Mammary epithelial cell (primary cell): Measurements from ENCODE around the gene LINC01488.

Source experiments
- CTCF ChIP-seq, 2 donors: IDR thresholded peaks in 1 of 2; conservative IDR thresholded peaks in 1 of 2; 2 replicates each; pipeline ENCODE4 v1.5.1; 2011 to 2012; ENCODE audit warnings: inconsistent platforms in 2 of 2, low read length in 2 of 2, mild to moderate bottlenecking in 2 of 2, control low read depth in 1 of 2, low read depth in 1 of 2; ENCODE audit not compliant: insufficient read depth in 1 of 2; ENCODE audit errors: extremely low read depth in 1 of 2
- EZH2 ChIP-seq: IDR thresholded peaks from 2 replicates; pipeline ENCODE4 v1.6.1; 2012; ENCODE audit warnings: low read length, inconsistent platforms, borderline replicate concordance

GRCh38 chr11:69513196-69513595, 31.7 kb downstream of the LINC01488 start:
- TF ChIP-seq CTCF (conservative IDR thresholded peaks at IDR 0.05 in 1 of 2, IDR thresholded peaks at IDR 0.05 in 1 of 2; ENCODE audit: extremely low read depth in 1 of 2, insufficient read depth in 1 of 2, low read depth in 1 of 2, low read length in 2 of 2) (no peak), EZH2 (no peak)
